ENCODE data around the gene RABGAP1.

- TF ChIP-seq YY1 (tag by site-specific recombination; IDR thresholded peaks at IDR 0.05): no peak
- no peak for TF ChIP-seq ZBTB7A (tag by site-specific recombination; IDR thresholded peaks at IDR 0.05; ENCODE audit: low read depth)
- TF ChIP-seq CTCF (tag by site-specific recombination; IDR thresholded peaks at IDR 0.05): no peak
- TF ChIP-seq INSM2 (tag by site-specific recombination; IDR thresholded peaks at IDR 0.05): no peak
- no peak for TF ChIP-seq REST (tag by site-specific recombination; IDR thresholded peaks at IDR 0.05)
- TF ChIP-seq ZBTB26 (tag by site-specific recombination; optimal IDR thresholded peaks at IDR 0.05): no peak
- no peak for TF ChIP-seq ZBTB44 (tag by site-specific recombination; IDR thresholded peaks at IDR 0.05)
- TF ChIP-seq TCF7L2 (IDR thresholded peaks at IDR 0.05; ENCODE audit: borderline replicate concordance, low read depth, low read length): no peak
- no peak for TF ChIP-seq ZNF658 (tag by site-specific recombination; IDR thresholded peaks at IDR 0.05)
- TF ChIP-seq ZNF221 (tag by site-specific recombination; IDR thresholded peaks at IDR 0.05; ENCODE audit: borderline replicate concordance): no peak
- TF ChIP-seq ZNF510 (tag by site-specific recombination; IDR thresholded peaks at IDR 0.05; ENCODE audit: insufficient replicate concordance): no peak
- no peak for TF ChIP-seq PRDM4 (tag by site-specific recombination; IDR thresholded peaks at IDR 0.05)
Measured at GRCh38 chr9:123129423-123129822, 188.6 kb downstream of the RABGAP1 start.

Measured in HEK293 (cell line).